HG02759 (cell line): Measurements from ENCODE around the gene MRPL48.
A peak's percentile ranks its signal among the peaks of the same experiment; 100 is the strongest.
"Not testable (repeated sequence)": the region's sequence is repeated elsewhere in the genome, so short reads cannot be mapped to it uniquely, and the experiment has no call there.

ENCODE experiments used
- ATAC-seq: cut with Tn5 transposase; IDR thresholded peaks from one replicate; pipeline ENCODE4 v1.9.1; 2021; ENCODE audit warnings: mild to moderate bottlenecking, moderate library complexity; ENCODE audit not compliant: unreplicated experiment

MRPL48 gene

DNA sequence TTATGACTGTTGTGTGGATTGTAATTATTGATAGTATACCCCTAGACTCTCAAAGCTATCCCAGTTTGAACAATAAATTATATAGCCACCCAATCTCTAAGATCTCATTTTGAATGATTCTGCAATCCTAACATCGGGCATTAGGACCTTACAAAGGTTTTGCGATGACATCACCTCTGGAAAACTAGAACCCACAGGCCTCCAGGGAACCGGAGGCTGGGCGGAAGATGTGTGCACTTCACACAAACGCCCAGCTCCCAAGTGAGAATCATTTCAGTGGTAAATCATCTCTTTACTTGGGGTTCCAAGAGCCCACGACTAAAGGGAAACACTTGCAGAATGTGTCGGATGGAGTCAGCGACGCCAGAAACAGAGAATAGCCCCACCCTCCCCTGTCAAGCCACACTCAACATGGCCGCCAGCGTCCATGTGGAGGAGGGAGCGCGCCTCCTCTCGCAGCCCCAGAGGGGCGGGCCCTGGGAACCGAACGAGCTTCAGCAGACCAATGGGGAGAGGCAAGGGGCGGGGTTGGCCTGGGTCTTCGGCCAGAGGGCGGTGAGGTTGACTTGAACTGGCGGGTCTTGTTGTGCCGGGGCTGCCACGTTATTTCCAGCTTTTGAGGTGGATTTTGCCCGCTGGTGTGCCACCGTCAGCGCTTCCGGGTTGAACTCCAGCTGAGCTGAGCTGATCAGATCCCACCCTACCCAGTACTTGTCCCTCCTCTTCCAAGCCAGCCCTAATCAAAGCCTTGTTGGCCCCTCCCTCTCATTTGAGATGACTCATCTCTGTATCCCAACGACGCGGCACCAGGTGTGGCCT lies 8.4 kb upstream of the MRPL48 start:
- peak; percentile 99 for ATAC-seq

- ATAC-seq: no peak
Observed at GRCh38 chr11:73781303-73781702, 6.4 kb upstream of the MRPL48 start.

GRCh38 chr11:73783483-73784020 lies 4.1 kb upstream of the MRPL48 start:
- ATAC-seq: no peak

GRCh38 chr11:73784080-73784634 lies 3.5 kb upstream of the MRPL48 start:
- no peak for ATAC-seq

DNA sequence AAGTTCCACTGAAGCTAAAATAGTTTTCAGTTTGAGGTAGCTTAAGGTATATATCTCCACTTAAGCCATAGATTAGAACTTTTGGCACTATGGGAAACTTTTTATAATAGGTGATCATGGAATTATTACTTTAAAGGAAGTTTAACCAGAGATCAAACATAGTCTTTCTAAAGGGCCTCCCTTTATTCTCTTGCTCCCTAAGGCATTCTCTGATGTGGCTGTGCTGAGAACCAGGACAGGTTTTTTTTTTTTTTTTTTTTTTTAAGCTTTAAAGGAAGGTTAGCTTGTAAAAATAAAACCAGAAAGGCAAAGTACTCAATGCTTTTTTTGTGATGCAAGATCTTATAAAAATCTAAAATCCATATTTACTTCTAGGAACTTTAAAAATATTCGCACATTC lies 2.9 kb upstream of the MRPL48 start:
- ATAC-seq: no peak

DNA sequence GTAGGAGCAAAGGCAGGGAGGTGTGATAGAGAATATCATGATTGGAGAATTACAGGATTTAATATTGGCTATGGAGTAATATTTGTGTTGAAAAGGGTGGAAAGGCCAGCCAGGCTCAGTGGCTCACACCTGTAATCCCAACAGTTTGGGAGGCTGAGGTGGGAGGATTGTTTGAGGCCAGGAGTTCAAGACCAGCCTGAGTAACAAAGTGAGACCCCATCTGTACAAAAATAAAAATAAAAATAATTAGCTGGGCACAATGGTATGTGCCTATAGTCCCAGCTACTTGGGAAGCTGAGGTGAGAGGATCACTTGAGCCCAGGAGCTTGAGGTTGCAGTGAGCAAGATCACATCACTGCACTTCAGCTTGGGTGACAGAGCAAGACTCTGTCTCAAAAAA lies 2.2 kb upstream of the MRPL48 start:
- ATAC-seq: not testable (repeated sequence)

DNA sequence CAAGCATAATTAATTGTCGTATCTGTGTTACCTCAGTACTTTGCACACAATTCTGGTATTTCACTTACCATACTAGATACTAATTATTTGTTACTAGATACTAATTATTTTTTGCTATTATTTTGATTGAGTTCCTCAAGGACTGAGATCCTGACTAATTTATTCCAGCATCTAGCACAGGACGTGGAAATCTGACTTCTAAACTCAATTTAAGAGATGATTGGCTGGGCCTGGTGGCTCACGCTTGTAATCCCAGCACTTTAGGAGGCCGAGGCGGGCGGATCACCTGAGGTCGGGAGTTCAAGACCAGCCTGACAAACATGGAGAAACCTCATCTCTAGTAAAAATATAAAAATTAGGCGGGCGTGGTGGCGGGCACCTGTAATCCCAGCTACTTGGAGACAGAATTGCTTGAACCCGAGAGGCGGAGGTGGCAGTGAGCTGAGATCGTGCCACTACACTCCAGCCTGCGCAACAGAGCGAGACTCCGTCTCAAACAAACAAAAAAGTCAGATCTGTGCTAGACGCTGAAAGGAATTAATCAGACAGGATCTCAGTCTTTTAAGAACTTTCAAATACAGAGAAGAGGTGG lies 527 bp upstream of the MRPL48 start:
- ATAC-seq: no peak

GRCh38 chr11:73789279-73789670 lies 1.6 kb downstream of the MRPL48 start:
- ATAC-seq: no peak

GRCh38 chr11:73792584-73792983 lies 4.9 kb downstream of the MRPL48 start:
- no peak for ATAC-seq

DNA sequence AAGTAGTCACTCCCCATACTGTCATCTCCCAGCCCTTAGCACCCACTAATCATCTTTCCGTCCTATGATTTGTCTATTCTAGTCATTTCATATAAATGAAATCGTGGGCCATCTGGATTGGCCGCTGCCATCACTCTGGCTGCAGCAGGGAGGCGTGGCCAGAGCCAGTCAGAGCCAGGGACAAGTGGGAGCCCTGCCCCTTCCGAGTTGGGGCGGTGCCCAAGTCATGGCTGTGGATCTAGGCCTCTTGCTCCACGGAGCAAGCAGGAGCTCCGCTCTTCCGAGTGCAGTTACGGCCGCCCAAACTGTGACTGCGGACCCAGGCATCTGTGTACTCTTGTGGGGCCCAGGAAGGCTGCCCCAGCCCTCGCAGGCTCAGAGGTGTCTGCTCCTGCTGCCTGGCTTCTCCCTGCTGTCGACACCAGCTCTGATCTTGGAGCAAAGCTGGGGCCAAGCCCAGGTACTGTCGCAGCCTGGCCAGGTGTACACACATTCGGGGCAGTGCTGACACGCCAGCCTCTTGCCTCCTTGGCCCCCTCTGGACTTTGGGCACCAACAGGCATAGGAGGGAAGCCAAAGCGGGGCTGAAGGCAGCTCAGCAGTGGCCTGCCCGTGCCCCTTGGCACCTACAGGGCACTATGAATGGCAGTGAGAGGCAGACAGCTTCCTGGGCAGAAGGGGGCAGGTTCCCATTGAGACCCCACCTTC lies 8.4 kb downstream of the MRPL48 start:
- no peak for ATAC-seq

DNA sequence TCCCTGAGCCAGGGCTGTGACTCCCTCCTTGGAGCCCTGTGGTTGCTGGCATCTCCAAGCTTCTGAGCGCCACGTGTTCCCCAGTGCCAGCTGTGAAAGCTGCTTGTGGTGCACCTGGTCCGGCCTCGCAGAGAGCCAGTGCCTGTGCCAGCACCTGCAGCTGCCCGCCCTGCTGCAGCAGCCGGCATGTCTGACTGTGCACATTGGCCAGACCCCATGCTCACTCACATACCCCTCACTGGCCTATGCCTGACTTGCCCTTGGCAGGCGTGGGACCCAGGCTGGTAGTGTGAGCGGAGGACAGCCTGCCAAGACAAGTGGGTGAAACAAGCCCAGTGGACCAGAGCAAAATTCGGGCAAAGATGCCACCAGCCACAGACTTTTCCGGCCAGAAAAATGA lies 9.8 kb downstream of the MRPL48 start:
- no peak for ATAC-seq

- no peak for ATAC-seq
Observed at GRCh38 chr11:73800276-73800806, 12.7 kb downstream of the MRPL48 start.

GRCh38 chr11:73801136-73801535 lies 13.5 kb downstream of the MRPL48 start:
- ATAC-seq: no peak

GRCh38 chr11:73804712-73805111 lies 17.0 kb downstream of the MRPL48 start:
- no peak for ATAC-seq

DNA sequence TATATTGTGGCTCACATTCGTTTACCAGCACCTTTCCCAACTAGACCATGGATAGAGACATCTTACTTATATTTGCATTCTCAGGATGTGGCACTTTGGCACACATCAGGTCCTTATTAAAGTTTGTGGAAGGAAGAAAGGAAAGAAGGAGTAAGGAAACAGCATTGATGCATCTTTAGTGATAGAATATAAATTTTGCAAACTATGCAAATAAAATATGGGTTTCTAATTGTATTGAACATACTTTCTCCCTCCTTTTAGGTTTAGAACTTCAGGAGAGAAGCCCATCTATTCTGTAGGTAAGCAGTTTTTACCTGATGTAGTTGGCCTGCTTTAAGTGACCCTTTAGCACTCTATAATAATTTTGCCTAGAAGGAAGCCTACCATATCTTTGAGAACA lies 20.4 kb downstream of the MRPL48 start:
- ATAC-seq: no peak

DNA sequence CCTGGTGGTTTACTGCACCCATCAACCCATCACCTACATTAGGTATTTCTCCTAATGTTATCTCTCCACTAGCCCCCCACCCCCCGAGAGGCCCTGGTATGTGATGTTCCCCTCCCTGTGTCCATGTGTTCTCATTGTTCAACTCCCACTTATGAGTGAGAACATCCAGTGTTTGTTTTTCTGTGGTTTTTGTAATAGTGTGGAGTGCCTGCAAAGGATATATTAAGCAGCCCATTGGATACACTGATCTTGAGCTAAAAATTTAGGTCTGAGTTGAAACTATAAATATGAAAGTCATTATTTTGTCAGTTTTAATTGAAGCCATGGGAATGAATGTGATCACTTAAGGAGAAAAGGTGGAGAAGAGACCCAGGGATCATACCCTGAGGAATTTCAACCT lies 23.0 kb downstream of the MRPL48 start:
- ATAC-seq: no peak

DNA sequence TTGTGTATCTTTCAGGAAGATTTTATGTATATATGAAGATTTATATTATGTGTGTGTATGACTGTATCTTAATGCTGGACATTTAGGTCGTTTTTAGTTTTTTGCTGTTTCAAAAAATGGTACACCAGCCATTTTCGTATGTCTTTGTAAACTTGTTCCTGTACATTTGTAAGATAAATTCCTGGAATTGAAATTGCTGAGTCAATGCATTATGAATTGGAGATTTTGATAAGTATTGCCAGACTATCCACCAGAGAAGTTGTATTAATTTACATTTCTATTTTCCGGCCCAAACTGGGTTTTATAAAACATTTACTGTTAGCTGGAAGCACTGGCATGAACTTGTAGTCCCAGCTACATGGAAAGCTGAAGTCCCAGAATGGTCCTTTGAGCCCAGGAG lies 24.6 kb downstream of the MRPL48 start:
- ATAC-seq: no peak

DNA sequence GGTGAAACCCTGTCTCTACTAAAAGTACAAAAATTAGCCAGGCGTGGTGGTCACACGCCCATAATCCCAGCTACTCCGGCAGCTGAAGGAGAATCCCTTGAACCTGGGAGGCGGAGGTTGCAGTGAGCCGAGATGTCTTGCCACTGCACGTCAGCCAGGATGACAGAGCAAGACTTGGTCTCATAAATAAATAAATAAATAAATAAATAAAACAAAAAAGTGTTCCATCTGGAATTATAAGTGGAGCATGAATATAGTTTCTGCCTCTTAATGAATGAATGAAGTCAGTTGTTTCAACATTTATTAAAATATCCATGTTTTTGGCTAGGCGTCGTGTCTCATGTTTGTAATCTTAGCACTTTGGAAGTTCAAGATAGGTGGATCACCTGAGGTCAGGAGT lies 27.1 kb downstream of the MRPL48 start:
- no peak for ATAC-seq

GRCh38 chr11:73818846-73819245 lies 31.2 kb downstream of the MRPL48 start:
- no peak for ATAC-seq

DNA sequence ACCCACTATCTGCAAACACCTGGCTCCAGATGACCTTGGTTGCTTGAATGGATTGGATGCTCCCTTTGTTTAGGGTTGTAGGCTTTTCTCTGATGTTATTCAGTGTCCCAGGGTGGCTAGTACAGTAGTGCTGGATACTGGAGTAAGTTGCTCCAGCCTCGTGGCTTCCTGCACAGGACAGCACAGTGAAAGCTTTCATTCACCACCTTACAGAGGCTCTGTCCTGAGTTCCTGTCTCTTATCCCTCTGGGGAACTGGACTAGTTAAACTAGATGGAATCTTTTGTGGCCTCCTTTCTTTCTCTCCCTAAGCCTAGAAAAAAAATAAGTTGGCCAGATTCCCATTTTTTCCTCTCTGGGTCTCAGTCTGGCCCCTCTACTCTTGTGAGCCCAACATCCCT lies 42.6 kb downstream of the MRPL48 start:
- no peak for ATAC-seq

DNA sequence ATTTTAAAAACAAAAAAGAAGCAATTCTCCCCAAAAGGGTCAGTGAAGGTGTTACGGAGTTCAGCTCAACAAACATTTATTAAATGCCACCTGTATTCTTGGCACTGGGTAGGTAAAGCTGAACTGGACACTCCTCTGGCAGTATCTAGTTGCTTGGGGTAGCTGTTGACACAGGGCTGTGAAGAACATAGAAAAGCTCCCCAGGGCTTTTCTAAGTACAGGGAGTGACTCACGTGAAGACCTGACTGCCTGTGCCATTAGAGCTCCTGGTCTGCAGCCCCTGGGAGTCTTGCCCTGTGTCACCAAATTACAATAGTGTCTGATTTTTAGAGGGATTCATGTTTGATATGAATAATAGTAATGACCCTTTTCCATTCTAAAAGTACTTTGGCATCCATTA lies 45.4 kb downstream of the MRPL48 start:
- ATAC-seq: no peak
